Transverse colon (tissue), 4 donors: ENCODE measurements around the gene GNAL.

Experiments
- EP300 ChIP-seq: sonication (generic); formaldehyde crosslinking; IDR thresholded peaks from one replicate; pipeline ENCODE4 v1.6.1; 2017; ENCODE audit warnings: antibody characterized with exemption, low read depth
- POLR2A ChIP-seq: fragments of 450-650 bp; IDR thresholded peaks from one replicate; pipeline ENCODE4 v1.6.1; 2016; ENCODE audit warnings: antibody characterized with exemption, mild to moderate bottlenecking, moderate library complexity
- POLR2AphosphoS5 ChIP-seq, 3 donors: sonication (generic); formaldehyde crosslinking; IDR thresholded peaks; one replicate each; pipeline ENCODE4 v1.6.1; 2016; ENCODE audit warnings: antibody characterized with exemption in 3 of 3
- TF ChIP-seq, protein P1 (sequence below), 5 experiments: fragments of 200-600 bp in 3 of 5; fragments of 450-650 bp in 2 of 5; sonication (generic) in 3 of 5; IDR thresholded peaks; 1 replicate in 2 of 5; 2 replicates in 3 of 5; pipeline ENCODE4 v1.5.1; 2016 to 2017; ENCODE audit warnings: antibody characterized with exemption in 5 of 5, inconsistent platforms in 3 of 5, mild to moderate bottlenecking in 2 of 5, moderate library complexity in 1 of 5

DNA sequence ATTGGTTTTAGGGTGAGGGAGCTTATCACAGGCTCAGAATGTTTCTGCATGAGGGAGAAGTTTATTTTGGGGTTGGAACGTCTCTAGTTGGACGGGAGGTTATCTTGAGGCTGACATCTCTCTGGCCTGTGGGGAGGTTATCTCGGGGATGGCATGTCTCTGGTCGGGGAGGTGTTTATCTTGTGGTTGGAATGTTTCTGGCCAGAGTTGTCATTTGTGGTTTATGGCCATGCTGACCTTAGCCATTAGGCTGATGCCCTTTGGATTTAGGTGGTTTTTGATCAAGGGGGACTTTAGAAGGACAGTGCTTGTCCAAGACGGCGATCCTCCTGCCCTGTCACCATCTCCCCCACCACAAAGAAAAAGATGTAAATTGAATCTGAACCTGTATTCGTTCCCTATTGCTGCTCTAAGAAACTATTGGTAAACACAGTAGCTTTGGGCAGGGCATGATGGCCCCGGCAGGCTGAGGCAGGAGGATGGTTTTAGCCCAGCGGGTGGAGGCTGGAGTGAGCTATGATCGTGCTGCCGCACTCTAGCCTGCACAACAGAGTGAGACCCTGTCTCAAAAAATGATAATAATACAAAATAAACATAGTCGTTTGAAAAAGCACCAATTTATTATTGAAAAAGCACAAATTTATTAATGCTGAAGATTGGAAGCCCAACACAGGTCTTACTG, 236.9 kb downstream of the GNAL start:
- TF ChIP-seq EP300 (no peak), POLR2AphosphoS5 (IDR thresholded peaks at IDR 0.05) (no peak), POLR2A (no peak)
- TF ChIP-seq, protein P1, sequence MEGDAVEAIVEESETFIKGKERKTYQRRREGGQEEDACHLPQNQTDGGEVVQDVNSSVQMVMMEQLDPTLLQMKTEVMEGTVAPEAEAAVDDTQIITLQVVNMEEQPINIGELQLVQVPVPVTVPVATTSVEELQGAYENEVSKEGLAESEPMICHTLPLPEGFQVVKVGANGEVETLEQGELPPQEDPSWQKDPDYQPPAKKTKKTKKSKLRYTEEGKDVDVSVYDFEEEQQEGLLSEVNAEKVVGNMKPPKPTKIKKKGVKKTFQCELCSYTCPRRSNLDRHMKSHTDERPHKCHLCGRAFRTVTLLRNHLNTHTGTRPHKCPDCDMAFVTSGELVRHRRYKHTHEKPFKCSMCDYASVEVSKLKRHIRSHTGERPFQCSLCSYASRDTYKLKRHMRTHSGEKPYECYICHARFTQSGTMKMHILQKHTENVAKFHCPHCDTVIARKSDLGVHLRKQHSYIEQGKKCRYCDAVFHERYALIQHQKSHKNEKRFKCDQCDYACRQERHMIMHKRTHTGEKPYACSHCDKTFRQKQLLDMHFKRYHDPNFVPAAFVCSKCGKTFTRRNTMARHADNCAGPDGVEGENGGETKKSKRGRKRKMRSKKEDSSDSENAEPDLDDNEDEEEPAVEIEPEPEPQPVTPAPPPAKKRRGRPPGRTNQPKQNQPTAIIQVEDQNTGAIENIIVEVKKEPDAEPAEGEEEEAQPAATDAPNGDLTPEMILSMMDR (IDR thresholded peaks at IDR 0.05): no peak
